Upper lobe of left lung (tissue), 4 donors: ENCODE measurements around the gene LRP1B.

Experiments
- EP300 ChIP-seq, 4 donors: sonication (generic); formaldehyde crosslinking; IDR thresholded peaks; one replicate each; pipeline ENCODE4 v1.5.1; 2017; ENCODE audit warnings: antibody characterized with exemption in 4 of 4, control low read depth in 2 of 4
- POLR2A ChIP-seq, 4 donors: fragments of 450-650 bp; IDR thresholded peaks; one replicate each; pipeline ENCODE4 v1.5.1; 2016 to 2017; ENCODE audit warnings: antibody characterized with exemption in 4 of 4, mild to moderate bottlenecking in 2 of 4
- POLR2AphosphoS5 ChIP-seq, 2 donors: sonication (generic); formaldehyde crosslinking; IDR thresholded peaks; one replicate each; pipeline ENCODE4 v1.5.1; 2017; ENCODE audit warnings: antibody characterized with exemption in 2 of 2
- TF ChIP-seq, protein P1 (sequence below), 6 experiments: fragments of 450-650 bp in 4 of 6; fragments of 200-600 bp in 2 of 6; sonication (generic) in 2 of 6; IDR thresholded peaks; one replicate each; pipeline ENCODE4 v1.5.1; 2016 to 2019; ENCODE audit warnings: antibody characterized with exemption in 6 of 6

DNA sequence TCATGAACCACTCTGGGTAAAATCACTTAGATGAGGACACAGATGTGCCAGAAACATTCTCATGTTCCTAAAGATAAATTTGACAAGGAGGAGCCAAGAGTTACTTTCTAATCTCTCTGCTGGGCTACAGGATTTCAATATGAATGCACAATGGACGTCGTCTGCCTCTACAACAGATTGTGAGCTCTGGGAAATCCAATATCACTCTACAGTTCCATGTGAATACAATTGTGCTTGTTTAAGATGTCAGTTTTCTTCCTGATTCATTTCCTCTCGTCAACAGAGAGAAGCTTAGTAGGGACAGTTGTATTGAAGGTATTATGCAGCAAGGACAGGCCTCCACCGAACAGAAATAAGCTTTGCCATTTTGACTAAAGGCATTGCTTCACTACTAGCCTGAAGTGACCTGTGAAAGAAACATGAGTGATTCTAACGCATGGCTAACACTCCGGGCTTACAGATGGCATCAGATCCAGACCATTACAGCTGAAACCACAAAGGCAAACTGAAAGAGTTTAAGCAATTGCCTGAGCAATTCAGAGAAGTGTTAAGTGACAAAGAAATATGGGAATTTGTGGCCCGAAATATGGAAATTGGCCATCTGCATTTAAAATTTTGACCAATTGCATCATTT, 1591.5 kb downstream of the LRP1B start:
- no peak for TF ChIP-seq POLR2AphosphoS5 (IDR thresholded peaks at IDR 0.05)
- TF ChIP-seq, protein P1, sequence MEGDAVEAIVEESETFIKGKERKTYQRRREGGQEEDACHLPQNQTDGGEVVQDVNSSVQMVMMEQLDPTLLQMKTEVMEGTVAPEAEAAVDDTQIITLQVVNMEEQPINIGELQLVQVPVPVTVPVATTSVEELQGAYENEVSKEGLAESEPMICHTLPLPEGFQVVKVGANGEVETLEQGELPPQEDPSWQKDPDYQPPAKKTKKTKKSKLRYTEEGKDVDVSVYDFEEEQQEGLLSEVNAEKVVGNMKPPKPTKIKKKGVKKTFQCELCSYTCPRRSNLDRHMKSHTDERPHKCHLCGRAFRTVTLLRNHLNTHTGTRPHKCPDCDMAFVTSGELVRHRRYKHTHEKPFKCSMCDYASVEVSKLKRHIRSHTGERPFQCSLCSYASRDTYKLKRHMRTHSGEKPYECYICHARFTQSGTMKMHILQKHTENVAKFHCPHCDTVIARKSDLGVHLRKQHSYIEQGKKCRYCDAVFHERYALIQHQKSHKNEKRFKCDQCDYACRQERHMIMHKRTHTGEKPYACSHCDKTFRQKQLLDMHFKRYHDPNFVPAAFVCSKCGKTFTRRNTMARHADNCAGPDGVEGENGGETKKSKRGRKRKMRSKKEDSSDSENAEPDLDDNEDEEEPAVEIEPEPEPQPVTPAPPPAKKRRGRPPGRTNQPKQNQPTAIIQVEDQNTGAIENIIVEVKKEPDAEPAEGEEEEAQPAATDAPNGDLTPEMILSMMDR (IDR thresholded peaks at IDR 0.05) = no peak
- no peak for TF ChIP-seq POLR2A (IDR thresholded peaks at IDR 0.05)
- TF ChIP-seq EP300 (IDR thresholded peaks at IDR 0.05) = no peak
